ENCODE measurements around the gene WFDC12.

Gene WFDC12

GRCh38 chr20:45094201-45094600, 30.1 kb downstream of the WFDC12 start:
- DNase-seq (ENCODE audit: insufficient read length, low spot score) (no peak), FAIRE-seq (no peak)

GRCh38 chr20:45092898-45093297, 31.4 kb downstream of the WFDC12 start:
- no peak for FAIRE-seq

GRCh38 chr20:45091366-45091765, 32.9 kb downstream of the WFDC12 start:
- FAIRE-seq (peak; percentile 48), DNase-seq (ENCODE audit: insufficient read length, low spot score) (no peak)

More at GRCh38 chr20:45092898-45093297, 31.4 kb downstream of the WFDC12 start:
- no peak for DNase-seq (ENCODE audit: insufficient read length, low spot score)

- DNase-seq (ENCODE audit: insufficient read length, low spot score) (no peak), FAIRE-seq (peak; percentile 26)
Observed at GRCh38 chr20:45090481-45090880, 33.8 kb downstream of the WFDC12 start.

GRCh38 chr20:45088247-45088646, 36.0 kb downstream of the WFDC12 start:
- FAIRE-seq (peak; percentile 99), DNase-seq (ENCODE audit: insufficient read length, low spot score) (peak; percentile 97)

- no peak for DNase-seq (ENCODE audit: insufficient read length, low spot score)
- FAIRE-seq: no peak
Observed at GRCh38 chr20:45087814-45088213, 36.5 kb downstream of the WFDC12 start.

GRCh38 chr20:45087097-45087790, 37.0 kb downstream of the WFDC12 start:
- DNase-seq (ENCODE audit: insufficient read length, low spot score) (no peak), FAIRE-seq (peak; percentile 76)

- peak; percentile 55 for FAIRE-seq
- no peak for DNase-seq (ENCODE audit: insufficient read length, low spot score)
Observed at GRCh38 chr20:45085867-45086266, 38.4 kb downstream of the WFDC12 start.

- FAIRE-seq (no peak), DNase-seq (ENCODE audit: insufficient read length, low spot score) (no peak)
Observed at GRCh38 chr20:45085289-45085688, 39.0 kb downstream of the WFDC12 start.

GRCh38 chr20:45083127-45083526, 41.1 kb downstream of the WFDC12 start:
- FAIRE-seq (no peak), DNase-seq (ENCODE audit: insufficient read length, low spot score) (no peak)

- no peak for DNase-seq (ENCODE audit: insufficient read length, low spot score)
- peak; percentile 75 for FAIRE-seq
Observed at GRCh38 chr20:45082468-45082867, 41.8 kb downstream of the WFDC12 start.

GRCh38 chr20:45080867-45081624, 43.2 kb downstream of the WFDC12 start:
- DNase-seq (ENCODE audit: insufficient read length, low spot score): peak; percentile 61
- peak; percentile 94 for FAIRE-seq

GRCh38 chr20:45077559-45077958, 46.7 kb downstream of the WFDC12 start:
- FAIRE-seq: peak; percentile 28

More at GRCh38 chr20:45077559-45077958, 46.7 kb downstream of the WFDC12 start:
- DNase-seq (ENCODE audit: insufficient read length, low spot score): no peak
